HG02870 (cell line): Measurements from ENCODE around the gene GALNT2.

Experiments
- ATAC-seq: cut with Tn5 transposase; IDR thresholded peaks from one replicate; pipeline ENCODE4 v1.9.1; 2021; ENCODE audit warnings: mild to moderate bottlenecking, moderate library complexity; ENCODE audit not compliant: unreplicated experiment

Gene GALNT2

GRCh38 chr1:230270559-230271281, 203.7 kb downstream of the GALNT2 start:
- ATAC-seq: no peak

- no peak for ATAC-seq
Measured at GRCh38 chr1:230271300-230272035, 204.4 kb downstream of the GALNT2 start.

GRCh38 chr1:230272557-230272956, 205.5 kb downstream of the GALNT2 start:
- no peak for ATAC-seq

GRCh38 chr1:230273141-230273710, 206.2 kb downstream of the GALNT2 start:
- ATAC-seq: no peak

- no peak for ATAC-seq
Measured at GRCh38 chr1:230274254-230274653, 207.2 kb downstream of the GALNT2 start.

- ATAC-seq: no peak
Measured at GRCh38 chr1:230276401-230276800, 209.4 kb downstream of the GALNT2 start.

GRCh38 chr1:230277201-230278025, 210.4 kb downstream of the GALNT2 start:
- no peak for ATAC-seq

- no peak for ATAC-seq
Measured at GRCh38 chr1:230278376-230278775, 211.3 kb downstream of the GALNT2 start.

GRCh38 chr1:230278871-230279582, 212.0 kb downstream of the GALNT2 start:
- no peak for ATAC-seq

- no peak for ATAC-seq
Measured at GRCh38 chr1:230279583-230279945, 212.5 kb downstream of the GALNT2 start.

GRCh38 chr1:230280054-230280795, 213.2 kb downstream of the GALNT2 start:
- no peak for ATAC-seq

GRCh38 chr1:230280906-230281413, 213.9 kb downstream of the GALNT2 start:
- no peak for ATAC-seq

GRCh38 chr1:230281556-230281955, 214.5 kb downstream of the GALNT2 start:
- no peak for ATAC-seq

GRCh38 chr1:230282157-230282556, 215.1 kb downstream of the GALNT2 start:
- no peak for ATAC-seq

- no peak for ATAC-seq
Measured at GRCh38 chr1:230283678-230284077, 216.6 kb downstream of the GALNT2 start.

GRCh38 chr1:230284891-230285290, 217.9 kb downstream of the GALNT2 start:
- ATAC-seq: no peak

- no peak for ATAC-seq
Measured at GRCh38 chr1:230285351-230285750, 218.3 kb downstream of the GALNT2 start.

GRCh38 chr1:230286166-230286889, 219.3 kb downstream of the GALNT2 start:
- ATAC-seq: no peak

- ATAC-seq: no peak
Measured at GRCh38 chr1:230286890-230287269, 219.8 kb downstream of the GALNT2 start.
